ENCODE data around the gene SCO2. TPM values are rescaled to one million over a fixed set of nuclear protein-coding genes. Genes with fewer than 3 reads are reported as not detected.

Gene SCO2
- total RNA-seq, 2 donors from 2014 or later: 3.5 to 4.5 TPM

DNA sequence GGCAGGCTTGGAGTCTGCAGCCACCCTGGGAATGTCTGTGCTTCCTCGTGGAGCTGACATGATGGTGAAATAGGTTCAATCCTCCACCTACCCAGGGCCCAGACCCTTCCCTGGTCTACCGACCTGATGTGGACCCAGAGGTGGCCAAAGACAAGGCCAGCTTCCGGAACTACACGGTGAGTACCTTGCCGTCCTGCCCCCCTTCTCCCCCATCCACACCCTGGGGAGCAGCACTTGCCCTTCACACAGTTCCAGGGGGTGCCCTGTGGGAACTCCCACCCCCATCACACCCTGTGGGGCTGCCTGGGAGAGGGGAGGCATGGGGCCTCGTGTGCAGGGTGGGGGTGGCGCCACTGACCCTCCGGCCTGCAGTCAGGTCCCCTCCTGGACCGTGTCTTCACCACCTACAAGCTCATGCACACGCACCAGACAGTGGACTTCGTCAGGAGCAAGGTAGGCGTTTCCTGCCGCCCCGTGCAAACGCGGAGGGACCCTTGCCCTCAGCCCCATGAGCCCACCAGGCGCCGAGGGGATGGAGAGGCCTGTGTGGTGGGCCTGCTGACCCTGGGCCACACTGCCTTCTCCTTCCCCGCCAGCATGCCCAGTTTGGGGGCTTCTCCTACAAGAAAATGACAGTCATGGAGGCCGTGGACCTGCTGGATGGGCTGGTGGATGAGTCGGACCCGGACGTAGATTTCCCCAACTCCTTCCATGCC is 38.0 kb downstream of the SCO2 start:
- Histone ChIP-seq H3K27ac (no peak overlapping the region), H3K4me1 (ENCODE audit: control insufficient read depth in 1 of 2, low read depth in 2 of 2) (no peaks in the 10 kb centered on the region), H3K27me3 (replicated peaks; ENCODE audit: insufficient read depth) (no peaks in the 10 kb centered on the region), H3K36me3 (no peaks in the 10 kb centered on the region), H3K4me3 (no peak overlapping the region), H3K9me3 (no peaks in the 10 kb centered on the region)
- no peak for ATAC-seq (ENCODE audit: insufficient number of reproducible peaks, low FRiP score, low read depth)
- DNase-seq (ENCODE audit: low spot score): no peak
- TF ChIP-seq, protein P1, sequence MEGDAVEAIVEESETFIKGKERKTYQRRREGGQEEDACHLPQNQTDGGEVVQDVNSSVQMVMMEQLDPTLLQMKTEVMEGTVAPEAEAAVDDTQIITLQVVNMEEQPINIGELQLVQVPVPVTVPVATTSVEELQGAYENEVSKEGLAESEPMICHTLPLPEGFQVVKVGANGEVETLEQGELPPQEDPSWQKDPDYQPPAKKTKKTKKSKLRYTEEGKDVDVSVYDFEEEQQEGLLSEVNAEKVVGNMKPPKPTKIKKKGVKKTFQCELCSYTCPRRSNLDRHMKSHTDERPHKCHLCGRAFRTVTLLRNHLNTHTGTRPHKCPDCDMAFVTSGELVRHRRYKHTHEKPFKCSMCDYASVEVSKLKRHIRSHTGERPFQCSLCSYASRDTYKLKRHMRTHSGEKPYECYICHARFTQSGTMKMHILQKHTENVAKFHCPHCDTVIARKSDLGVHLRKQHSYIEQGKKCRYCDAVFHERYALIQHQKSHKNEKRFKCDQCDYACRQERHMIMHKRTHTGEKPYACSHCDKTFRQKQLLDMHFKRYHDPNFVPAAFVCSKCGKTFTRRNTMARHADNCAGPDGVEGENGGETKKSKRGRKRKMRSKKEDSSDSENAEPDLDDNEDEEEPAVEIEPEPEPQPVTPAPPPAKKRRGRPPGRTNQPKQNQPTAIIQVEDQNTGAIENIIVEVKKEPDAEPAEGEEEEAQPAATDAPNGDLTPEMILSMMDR (IDR thresholded peaks at IDR 0.05): no peak

DNA sequence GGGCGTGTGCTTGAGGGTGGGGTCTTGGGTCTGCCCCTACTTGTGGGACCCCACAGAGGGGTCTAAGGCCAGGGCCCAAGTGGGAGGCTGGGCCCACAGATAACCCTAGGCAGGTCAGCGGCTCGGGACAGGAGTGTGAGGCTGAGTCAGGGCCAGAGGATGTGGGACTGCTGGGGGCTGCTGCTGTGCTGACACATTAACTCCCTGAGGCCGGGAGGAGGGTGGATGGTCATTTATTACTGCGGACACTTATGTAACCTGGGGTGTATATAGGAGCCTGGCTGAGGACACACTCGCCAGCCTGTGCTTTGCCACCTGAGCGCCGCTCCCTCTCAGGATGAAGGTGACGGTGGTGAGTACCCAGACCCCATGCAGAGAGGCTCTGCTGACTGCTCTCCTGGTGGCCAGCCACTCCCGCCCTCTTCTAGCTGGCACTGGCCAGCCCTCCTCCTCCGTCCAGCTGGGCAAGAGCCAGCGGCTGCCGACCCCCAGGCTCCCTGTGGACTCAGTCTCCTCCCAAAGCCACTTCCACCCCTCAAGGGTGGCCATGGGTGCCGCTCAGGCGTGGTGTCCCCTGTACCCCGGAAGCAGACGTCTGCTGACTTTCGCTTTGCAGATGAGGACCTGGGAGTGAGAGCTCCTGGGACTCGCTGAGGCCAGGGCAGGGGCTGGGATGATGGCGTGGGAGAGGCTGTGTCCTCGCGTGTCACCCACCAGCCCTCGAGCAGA is 38.7 kb downstream of the SCO2 start, which contains the start of gene MIOX:
Gene MIOX (plus strand): TSS at position 299 of the 729 bp plus-strand sequence. CDS start 39 bp downstream, at position 338.
- no peak for ATAC-seq (ENCODE audit: insufficient number of reproducible peaks, low FRiP score, low read depth)
- TF ChIP-seq, protein P1 (IDR thresholded peaks at IDR 0.05): no peak
- H3K27me3 ChIP-seq (replicated peaks; ENCODE audit: insufficient read depth): no peaks in the 10 kb centered on the region
- no peaks in the 10 kb centered on the region for H3K4me1 ChIP-seq (ENCODE audit: control insufficient read depth in 1 of 2, low read depth in 2 of 2)
- no peak within 1 kb of the TSS for H3K27ac ChIP-seq
- DNase-seq (ENCODE audit: low spot score): no peak
- no peaks in the 10 kb centered on the region for H3K9me3 ChIP-seq
- no peaks in the 10 kb centered on the region for H3K36me3 ChIP-seq
- no peak within 1 kb of the TSS for H3K4me3 ChIP-seq

DNA sequence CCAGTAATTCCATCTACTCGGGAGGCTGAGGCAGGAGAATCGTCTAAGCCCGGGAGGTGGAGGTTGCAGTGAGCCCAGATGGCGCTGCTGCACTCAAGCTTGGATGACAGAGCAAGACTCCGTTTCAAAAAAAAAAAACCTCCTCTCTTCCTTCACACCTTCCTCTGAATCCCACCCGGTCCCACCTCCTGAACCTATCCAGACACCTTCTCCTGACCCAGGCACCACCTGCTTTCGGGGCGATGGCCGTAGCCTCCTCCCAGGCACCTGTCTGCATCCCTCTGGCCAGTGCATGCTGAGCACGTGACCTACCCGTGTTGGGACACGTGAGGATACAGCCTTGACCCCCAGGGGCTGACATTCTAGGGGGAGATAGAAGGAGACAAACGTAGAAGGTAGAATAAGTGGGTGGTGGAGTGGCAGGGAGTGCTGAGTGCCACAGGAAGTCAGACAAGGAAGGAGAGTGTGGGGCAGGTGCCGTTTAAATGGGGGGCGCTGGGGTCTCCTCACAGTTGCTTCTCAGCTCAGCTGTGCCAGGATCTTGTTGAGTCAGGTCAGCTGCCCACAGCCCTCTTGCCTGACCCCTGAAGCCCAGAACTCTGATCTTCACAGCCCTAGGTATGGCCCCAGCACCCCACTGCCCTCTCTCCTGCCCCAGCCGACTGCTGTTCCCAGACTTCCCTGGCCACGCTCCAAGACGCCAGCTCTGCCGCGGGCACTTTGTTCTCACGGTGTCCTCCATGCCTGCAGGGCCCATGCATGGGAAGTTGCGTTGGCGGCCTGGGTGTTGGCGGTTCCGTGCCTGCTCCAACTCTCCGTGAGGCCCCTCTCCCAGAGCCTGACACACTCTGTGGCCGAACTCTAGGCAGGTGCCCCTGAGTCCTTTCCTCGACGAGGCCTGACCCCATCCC is 39.9 kb downstream of the SCO2 start:
- DNase-seq (ENCODE audit: low spot score) (no peak), ATAC-seq (ENCODE audit: insufficient number of reproducible peaks, low FRiP score, low read depth) (no peak)
- Histone ChIP-seq H3K4me1 (ENCODE audit: control insufficient read depth in 1 of 2, low read depth in 2 of 2) (no peaks in the 10 kb centered on the region), H3K27me3 (replicated peaks; ENCODE audit: insufficient read depth) (no peaks in the 10 kb centered on the region), H3K36me3 (no peaks in the 10 kb centered on the region), H3K4me3 (no peak overlapping the region), H3K27ac (no peak overlapping the region), H3K9me3 (no peaks in the 10 kb centered on the region)
- TF ChIP-seq, protein P1 (IDR thresholded peaks at IDR 0.05): no peak

DNA sequence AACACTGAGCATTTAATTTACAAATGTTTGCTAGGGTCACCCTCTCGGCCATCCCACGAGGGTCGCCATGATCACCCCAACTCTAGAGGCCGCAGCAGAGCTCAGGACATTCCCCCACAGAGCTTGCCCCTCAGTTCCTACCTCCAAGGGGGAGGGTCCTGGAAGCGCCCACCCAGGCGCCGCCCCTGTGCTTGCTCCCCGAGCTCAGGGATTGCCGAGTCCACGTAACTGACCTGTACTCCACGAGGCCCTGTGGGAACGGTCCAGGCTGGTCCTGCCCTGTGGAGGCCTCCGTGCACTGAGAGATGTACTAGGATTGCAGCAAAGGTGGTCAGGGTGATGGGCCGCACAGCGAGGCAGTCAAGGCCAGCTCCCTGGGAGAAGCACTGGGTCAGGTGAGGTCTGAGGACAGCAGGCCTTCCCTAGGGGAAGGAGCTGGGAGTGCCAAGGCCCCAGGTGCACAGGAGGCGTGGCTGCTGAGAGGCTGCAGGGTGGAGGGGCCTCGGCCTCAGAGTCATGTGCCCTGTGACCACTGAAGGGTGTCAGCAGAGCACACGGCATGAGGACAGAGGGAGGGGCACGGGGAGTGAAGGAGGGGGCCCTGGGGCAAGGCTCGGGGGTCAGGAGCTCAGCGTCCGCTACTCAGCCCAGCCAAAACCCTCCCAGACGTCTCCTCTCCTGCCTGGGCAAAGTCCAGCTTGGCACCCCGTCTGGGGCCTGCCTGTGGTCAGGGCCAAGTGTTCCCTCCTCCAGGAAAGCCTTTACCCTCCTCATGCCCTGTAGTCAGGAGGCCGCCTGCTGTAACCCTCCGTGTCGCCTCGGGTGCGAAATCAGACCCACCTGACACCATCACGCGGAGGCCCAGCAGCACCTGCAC is 41.2 kb downstream of the SCO2 start:
- Histone ChIP-seq H3K27me3 (replicated peaks; ENCODE audit: insufficient read depth) (no peaks in the 10 kb centered on the region), H3K36me3 (no peaks in the 10 kb centered on the region), H3K4me1 (ENCODE audit: control insufficient read depth in 1 of 2, low read depth in 2 of 2) (no peaks in the 10 kb centered on the region), H3K27ac (no peak overlapping the region), H3K9me3 (no peaks in the 10 kb centered on the region), H3K4me3 (no peak overlapping the region)
- TF ChIP-seq, protein P1 (IDR thresholded peaks at IDR 0.05): no peak
- DNase-seq (ENCODE audit: low spot score) (no peak), ATAC-seq (ENCODE audit: insufficient number of reproducible peaks, low FRiP score, low read depth) (no peak)
